HG02588 (cell line): ENCODE results near the gene GRHPR.

Source experiments
- ATAC-seq: cut with Tn5 transposase; IDR thresholded peaks from one replicate; pipeline ENCODE4 v1.9.1; 2021; ENCODE audit warnings: mild to moderate bottlenecking, moderate library complexity; ENCODE audit not compliant: unreplicated experiment

Gene GRHPR

DNA sequence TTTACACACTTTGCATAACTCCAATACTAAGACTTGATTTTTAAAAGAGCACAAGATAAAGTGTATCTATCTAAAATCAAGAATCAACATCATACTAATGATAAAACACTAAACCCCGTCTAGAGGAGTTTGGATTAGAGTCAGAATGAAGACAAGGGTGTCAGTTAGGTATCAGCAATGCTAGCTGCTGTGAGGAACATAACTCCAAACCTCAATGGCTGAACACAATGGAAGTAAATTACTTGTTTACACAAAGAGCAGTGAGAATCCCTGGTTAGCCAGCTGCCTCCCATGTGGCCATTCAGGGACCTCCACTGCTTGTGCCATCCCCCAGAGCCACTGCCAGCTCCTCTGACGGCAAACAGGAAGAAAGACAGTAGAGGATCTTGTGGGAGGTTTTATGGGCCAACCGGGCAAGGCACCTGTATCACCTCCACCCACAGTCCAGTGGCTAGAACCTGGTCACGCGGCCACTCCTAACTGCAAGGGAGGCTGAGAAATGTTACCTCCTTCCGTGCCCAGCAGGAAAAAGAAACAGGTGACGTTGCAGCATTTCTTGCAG lies 24.0 kb upstream of the GRHPR start:
- ATAC-seq: no peak

DNA sequence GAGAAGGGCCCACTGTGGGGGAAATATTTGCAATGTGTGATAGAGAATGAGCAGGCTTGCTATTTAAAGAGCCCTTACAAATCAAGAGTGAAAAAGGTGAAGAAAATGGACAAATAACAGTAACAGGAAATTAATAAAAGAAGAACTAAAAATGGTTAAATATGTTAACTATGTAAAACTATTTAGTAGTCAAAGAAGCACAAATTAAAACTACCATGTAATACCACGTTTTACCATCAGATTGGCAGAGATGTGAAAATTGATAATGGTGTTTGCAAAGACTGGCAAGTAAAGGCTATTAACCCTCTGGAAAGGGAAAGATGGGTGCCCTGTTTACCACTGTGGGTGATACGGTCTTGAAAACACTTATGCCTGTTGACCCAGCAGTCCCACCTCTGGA lies 23.2 kb upstream of the GRHPR start:
- ATAC-seq: no peak

DNA sequence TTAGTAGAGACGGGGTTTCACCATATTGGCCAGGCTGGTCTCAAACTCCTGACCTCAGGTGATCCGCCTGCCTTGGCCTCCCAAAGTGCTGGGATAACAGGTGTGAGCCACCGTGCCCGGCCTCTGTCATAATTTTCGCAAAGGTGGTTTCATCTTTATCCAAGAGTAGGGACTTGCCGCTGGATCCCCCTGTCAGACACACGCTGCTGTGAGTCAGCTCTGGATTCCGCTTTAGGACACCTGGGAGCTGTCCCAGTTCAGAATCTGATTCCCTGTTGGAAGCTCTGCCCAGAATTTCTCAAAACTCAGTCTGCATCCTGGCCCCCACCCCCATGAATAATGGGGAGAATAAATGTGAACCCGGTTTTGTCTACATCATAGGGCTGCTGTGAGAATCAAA lies 17.9 kb upstream of the GRHPR start:
- ATAC-seq: no peak

DNA sequence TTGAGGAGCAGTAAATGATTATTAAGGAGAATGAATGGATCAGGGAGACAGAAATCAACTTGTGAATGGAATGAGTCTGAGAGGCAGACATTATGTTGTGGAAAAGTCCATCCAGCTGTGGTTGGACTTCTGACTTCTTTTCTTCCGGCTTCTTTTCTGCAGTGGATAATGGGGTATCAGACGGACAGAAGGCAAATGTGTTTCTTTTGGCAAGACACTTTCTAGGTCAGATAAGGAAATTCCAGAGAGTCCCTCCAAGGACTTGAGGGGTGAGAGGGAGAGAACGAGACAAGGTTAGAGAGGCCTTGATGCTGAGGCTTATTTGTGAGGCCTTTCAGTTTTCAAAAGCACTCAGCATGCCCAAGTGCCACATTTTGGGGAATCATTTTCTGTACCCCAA lies 17.1 kb upstream of the GRHPR start:
- ATAC-seq: no peak

DNA sequence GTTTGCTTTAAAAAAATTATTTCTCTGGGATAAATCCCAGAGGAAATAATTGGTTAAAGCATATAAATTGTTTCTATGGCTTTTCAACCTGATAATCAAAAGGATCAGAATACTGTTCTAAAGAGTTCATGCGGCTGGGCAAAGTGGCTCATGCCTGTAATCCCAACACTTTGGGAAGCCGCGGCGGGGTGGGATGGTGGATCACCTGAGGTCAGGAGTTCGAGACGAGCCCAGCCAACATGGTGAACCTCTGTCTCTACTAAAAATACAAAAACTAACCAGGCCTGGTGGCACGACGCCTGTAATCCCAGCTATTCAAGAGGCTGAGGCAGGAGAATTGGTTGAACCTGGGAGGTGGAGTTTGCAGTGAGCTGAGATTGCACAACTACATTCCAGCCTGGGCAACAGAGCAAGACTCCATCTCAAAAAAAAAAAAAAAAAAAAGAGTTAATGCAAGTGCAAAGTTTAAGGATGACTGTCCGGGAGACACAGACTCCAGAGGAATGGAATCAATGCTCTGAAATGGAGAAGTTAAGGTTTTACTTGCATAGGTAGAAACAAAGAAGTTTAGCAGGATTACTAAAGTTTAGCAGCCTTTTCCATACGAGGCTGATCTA lies 16.6 kb upstream of the GRHPR start:
- ATAC-seq: no peak

DNA sequence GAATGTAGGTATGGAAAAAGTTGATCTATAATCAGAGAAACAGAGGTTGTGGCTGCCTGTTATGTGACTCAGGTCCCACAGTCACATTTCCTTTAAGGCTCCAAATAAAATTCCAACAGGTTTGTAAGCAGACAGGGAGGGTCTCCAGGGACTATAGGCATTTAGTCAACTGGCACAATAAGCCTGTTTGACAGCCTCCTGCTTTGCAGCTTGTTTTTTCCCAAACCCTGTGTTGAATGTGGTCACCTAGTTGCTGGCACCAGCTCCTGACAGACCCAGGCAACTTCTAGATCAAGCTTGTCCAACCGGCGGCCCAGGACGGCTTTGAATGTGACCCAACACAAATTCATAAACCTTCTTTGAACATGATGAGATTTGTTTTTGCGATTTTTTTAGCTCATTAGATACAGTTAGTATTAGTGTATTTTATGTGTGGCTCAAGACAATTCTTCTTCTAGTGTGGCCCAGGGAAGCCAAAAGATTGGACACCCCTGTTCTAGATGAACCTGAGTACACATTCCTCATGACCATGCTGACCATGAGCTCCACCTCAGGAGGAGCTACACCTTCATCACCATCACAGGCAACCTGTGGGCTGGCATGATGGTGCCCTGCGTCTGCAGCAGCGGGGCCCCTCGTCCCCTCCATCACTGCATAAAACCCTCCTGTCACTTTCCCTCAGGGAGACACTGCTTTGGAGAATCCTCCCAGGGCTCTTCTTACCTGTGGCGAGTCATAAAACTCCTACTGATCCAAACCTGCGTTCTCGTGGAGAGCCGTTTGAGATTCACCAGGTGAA lies 15.7 kb upstream of the GRHPR start:
- no peak for ATAC-seq

DNA sequence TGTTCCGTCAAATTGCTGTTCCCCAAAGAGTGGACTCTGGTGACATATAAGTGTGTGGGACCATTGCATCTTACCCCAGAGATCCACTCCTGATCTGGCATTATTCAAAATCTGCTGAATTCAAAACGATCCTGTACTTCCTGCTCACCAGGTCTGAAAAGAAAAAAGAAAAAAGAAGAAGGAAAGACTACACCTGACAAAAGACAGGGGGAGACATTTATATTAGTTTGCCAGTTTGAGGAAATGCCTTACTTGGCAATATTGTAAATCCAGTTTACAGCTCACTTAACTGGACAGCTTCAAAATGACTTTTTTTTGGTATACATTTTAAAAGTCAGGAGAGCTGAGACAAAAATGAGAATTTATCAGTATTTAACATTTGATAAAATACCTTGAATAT lies 15.0 kb upstream of the GRHPR start:
- no peak for ATAC-seq

DNA sequence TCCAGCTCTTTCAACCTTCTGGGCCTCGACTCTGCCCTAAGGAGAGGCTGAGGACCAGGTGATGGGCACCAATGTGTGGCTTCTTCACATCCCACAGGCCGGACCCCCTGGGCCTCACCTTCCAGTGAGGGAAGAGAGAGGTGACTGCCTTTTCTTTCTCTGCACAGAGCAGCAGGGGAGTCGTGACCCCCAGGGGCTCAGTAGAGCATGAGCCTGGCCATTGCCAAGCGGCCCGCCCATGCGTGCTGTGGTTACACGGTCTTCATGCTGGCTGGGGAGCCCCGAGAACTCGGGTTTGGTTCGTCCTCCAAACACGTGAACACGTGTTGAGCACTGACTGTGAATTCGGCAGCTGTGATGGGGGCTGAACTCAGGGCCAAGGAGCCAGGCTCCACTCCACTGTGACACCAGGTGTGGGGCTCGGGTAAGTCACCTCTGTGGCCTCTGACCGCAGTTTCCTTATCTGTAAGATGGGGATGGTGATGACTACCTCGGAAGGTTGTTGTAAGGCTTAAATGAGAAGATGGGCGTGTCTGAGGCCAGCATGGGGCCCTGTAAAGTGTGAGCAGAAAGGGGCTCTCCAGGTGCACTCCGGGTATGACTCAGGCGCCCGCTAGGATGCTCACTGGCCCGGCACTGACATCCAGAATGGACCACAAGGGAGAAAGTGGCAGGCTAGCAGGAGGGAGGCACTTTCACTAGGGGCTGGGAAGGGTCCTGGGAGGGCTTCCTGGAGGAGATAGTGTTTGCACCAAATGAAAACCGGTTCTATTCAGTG lies 13.4 kb upstream of the GRHPR start:
- ATAC-seq: peak; percentile 85

DNA sequence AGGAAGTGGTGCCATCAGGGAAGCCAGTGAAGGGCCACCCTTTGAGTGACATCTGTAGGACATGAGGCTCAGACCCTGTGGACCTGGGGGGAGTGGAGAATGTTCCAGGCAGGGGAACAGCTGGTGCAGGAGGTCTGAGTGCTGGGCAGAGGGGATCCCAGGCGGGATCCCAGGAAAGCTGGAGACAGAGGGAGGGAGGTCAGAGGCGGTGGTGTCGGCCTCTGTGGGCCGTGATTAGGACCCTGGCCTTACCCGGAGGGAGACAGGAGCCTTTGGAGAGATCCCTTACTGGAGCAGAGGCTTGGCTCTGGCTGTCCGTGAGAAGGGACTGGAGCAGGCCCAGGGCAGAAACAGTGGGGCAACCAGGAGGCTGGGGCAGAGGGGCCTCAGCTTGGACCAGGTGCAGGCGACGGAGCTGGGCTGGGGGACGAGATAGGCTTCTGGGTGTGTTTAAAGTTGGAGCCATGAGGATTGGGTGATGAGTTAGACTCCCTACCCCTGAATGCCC lies 12.1 kb upstream of the GRHPR start:
- ATAC-seq: no peak

DNA sequence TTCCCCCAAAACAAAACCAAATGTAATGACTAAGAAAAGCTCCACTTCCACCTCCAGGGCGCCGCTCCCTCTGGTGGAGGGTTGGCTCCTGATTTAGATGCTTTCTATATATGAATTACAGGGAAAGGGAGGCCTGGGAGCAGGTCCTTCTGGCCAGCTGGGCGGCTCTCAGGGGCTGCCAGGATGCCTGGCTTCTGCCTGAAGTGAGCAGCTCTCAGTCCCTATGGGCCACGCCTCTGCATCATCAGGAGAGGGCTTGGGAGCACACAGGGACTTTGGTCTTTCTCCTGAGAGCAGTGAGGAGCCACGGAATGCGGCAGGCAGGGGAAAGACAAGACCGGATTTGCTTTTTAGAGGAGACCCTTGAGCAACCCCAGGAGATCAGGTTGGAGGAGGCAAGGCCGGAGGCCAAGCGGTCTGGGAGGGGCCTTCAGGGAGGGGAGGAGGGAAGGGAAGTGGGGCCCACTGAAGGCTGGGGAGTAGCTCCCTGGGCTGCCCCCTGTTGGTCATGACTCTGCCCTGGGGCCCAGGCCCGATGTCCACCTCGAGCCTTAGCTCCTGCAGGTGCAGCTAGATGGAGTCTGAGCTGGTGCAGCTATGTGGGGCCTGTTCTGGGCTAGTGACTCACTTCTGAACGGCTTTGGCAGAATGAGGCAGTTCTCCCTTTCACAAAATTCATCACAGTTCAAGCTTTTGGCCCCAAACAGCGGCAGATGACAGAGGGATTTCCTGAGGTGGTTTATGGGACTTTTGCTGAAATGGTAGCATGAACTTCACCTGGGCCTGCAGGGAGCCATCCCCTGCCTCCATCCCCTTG lies 11.3 kb upstream of the GRHPR start:
- ATAC-seq: peak; percentile 31

DNA sequence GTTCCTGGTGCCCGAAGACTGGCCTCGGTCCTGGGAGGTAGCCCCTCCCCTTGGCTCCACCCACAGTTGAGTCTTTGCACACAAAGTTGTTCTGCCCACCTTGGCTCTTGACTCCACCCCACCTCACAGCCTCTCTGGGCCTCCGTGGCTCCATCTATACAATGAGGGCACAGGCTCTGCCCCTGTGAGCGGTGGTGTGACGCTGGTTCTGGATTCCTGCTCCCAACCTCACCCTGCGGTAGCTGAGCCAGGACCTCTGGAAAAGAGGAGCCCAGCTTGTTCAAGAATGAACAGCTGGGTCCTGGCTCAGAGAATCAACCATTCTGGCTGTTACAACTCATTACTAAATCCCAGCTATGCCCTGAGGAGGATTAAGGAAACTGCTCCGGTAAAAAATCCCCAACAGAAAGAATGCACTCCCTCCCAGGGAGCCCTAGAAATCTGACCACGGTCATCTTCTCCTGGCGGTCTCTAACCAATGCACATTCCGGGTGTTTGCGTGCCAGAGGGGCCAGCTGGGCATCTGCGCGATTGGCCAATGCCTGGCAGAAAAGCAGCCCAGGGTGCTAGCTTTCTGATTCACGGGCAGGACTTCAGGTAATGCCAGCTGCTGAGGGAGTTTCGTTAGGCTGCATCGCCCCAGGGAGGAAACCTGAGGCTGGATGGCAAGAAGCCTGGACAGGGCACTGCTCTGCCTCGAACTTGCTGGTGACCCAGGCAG lies 9.9 kb upstream of the GRHPR start:
- ATAC-seq: no peak

DNA sequence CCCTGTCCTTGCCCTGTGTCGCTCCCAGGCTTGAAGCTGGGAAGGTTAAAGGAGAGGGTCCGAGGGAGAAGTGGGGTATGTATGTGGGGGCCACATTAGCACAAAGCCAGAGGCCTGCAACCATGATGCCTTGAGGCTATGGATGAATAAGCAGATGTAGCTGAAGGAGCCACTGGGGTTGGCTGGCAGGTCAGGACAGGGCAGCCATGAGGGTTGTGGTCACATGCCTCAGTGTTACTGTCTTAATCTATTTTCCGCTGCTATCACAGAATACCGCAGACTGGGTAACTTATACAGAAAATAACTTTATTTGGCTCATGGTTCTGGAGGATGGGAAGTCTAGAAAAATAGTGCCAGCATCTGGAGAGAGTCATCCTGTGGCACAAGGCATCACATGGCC lies 9.2 kb upstream of the GRHPR start:
- ATAC-seq: no peak

DNA sequence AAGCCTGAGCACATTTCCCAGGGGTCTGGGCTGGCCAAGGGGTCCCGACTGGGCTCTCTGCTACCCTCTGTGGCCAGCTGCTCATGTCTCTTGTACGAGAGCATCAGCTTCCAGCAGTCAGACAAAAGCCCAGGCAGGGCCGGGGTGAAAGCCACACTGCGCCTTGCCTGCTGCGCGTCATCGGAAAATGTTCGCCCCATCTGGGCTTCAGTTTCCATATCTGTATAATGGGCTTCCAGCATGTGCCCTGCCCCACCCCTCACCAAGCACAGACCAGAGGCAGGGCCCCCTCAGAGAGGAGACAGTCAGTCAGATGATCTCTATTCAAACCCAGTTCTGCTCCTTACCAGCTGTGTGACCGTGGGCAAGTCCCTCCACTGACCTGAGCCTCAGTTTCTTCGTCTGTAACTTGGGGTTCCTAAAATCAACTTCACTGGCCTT lies 8.0 kb upstream of the GRHPR start:
- no peak for ATAC-seq

DNA sequence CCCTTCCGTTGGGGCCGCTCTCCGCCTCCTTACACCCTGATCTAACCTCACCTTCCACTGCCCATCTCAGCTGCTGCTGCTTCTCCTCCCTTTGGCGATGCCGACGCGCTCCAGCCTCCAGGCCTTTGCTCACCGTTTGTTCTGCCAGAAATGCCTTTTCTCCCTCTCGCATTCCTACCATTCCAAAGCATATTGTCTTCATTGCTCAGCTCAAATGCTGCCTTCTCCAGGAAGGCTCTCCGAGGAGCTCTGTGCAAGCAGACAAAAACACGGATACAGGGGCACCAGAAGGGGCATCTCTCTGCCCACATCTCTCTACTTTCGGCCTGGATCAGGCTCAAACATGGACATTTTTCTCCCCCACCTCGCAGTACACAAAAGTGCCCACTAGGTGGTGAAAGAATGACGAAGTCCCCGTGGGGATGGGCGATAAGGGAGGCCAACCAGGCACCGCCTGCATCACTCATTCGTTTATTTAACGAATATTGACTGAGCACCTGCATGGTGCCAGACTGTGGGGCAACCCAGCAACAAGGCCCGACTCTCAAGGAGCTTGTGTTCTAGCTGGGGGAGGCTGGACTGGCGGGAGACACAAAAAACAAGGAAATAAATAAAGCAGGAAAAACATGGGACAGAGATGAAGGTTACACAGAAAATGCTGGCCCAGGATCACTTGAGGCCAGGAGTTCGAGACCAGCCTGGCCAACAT lies 7.3 kb upstream of the GRHPR start:
- ATAC-seq: no peak

DNA sequence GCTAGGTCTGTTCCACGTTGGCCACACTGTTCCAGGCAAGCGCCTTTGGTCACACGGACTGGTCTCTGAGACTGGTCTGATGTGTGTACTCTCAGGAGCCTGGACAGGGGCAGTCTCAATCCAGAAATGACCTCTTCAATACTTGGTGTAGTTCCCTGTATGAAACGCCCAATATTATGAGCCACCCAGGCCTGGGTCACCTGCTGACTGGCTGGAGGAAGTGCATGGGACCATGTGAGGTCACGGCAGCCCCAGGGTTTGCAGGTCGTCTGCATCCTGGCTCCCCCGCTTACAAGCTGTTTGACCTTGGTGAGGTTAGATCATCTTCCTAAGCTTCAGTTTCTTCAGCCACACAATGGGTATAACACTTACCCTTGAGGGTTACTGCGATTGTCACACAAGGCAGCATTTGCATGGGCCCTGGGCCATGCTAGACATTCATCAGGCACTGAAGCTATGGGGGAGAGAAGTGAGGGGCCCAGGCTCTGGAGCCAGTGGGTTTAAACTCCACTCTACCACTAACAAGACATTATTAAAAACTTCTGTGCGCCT lies 5.2 kb upstream of the GRHPR start:
- no peak for ATAC-seq

DNA sequence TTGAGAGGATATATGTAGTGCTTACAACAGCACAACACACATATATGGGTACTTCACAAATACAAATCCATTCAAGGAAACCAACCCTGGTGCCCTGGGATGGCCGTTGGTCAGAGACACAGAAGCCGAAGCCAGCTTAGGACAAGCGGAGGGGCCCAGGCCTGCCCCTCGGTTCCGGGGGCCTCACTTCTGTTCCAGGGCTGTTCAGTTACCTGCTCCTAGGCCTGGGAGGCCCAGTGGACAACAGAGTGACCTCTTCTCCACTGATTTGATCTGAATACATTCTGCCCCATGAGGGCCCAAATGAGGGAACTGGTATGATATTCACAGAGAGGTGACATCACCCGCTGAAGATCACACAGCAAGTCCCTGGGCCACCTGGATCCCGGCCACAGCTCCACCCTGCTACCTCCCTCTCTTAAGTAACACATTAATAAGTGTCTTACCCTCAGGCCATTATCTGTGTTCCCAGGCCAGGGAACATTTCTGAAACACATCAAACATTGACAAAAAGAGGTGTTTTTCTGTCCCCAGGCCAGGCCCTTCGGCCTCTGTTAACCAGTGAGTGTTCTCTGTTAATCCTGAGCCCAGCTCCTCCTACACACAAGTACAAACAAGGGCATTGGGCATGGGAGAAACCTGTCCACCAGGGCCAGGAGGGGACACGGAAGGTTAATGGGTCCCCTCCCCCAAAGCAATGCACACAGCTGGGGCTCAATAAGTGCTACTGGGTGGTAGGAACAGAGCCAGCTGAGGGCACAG lies 4.5 kb upstream of the GRHPR start:
- ATAC-seq: no peak

DNA sequence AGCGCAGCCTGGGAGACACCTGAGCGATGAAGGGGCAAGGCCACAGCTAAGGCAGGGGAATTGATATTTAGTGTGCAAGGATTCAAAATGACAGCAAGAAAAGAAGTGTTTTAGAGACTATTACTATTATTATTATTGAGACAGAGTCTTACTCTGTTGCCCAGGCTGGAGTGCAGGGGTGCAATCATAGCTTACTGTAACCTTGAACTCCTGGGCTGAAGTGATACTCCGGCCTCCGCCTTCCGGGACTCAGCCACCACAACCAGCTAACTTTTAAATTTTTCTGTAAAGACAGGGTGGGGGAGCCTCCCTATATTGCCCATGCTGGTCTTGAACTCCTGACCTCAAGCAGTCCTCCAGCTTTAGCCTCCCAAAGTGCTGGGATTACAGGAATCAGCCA lies 3.3 kb upstream of the GRHPR start:
- ATAC-seq: no peak
